NCI-H2171 (cell line): Measurements from ENCODE around the gene PLCH1.
A peak's percentile ranks its signal among the peaks of the same experiment; 100 is the strongest.
"Not testable (repeated sequence)": the region's sequence is repeated elsewhere in the genome, so short reads cannot be mapped to it uniquely, and the experiment has no call there.

Experiments
- DNase-seq: peaks from one replicate; lab custom pipeline; 2025; lab: John Stamatoyannopoulos, UW

PLCH1 gene

DNA sequence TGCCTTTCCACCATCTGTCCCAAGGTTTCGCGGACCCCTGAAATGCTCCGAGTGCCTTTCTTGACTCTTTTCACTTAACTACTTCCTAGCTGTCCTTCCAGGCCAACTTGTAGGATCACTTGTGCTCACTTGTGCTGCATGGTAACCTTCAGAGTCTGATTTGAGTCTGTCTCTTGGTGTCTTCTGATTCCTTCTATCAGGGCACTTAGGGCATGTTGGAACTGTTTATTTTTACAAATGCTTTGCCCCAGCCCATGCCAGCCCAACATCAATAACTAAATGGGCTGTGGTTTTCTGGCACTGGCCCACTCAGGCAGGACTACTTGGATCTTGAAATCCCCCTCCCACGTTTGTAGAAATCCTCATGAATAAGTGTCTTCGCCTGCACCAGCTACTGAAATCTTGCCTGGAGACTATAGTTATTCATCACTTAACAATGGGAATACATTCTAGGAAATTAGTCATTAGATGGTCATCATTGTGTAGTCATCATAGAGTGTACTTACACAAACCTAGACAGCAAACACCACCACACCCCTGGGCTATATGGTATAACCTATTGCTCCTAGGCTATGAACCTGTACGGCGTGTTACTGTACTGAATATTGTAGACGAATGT is 328.3 kb downstream of the PLCH1 start:
- DNase-seq = no peak

DNA sequence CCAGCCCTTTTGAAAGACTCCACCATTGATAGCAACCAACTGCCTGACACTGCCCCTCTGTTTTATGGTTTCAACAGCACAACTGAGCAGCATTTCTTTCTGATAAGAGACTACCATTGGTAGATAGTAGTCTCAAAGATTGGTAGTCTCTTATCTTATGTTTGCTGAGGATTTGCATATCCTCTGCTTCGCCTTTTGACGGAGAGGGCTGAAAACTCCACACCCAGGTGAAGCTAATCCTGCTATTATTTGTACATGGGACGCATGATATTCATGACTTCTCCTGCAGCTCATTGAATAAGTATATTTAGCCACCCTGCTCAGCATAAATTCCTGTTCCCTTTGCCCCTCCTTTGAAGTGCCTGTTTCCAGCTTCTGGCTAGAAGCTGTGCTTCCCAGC is 332.0 kb downstream of the PLCH1 start:
- DNase-seq = no peak

DNA sequence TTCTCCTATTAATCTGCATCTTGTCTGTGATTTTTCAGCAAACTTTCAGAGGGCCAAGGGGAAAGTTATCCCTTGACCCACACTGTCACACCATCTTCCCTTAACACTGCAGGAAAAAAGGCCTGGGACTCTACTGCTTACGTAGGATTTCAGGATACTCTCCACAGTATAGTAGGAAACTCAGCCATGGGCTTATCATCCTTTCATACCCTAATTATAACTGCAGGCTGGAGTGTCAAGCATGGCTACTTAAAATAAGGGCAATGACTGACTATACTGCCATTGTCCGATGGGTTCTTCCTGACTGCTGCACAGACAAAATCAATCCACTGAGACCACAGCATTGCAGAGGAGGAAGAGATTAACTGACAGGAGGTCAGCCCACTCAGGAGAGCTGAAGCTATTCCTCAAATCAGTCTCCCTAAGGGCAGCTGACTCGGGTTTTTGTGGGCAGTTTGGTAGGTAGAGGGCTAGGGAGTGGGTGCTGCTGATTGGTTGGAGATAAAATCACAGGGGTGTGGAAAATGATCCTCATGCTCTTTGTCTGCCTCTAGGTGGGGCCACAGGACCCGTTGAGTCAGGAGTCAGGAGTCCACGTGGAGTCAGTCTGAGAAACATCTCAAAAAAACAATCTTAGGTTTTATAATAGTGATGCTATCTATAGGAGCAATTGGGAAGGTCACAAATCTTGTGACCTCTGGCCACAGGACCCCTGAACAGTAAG is 333.2 kb downstream of the PLCH1 start:
- DNase-seq = no peak

DNA sequence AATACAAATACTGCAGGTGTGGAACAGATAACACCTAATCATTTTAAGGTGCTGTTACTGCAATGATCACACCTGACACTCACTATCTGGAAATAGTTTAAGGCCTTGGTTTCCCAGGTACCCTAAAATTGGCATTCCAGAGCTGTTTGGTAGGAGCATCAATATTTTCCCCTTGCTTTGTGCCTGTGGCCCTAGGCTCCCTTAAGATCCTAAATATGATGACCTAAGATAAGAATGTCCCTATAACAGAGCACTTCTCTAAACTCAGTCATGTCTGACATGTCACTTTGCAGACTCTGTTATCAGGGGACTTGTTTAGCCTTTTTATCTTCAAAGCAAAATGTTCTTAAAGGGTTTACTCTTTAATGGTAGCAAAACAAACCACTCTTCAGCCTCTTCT is 335.5 kb downstream of the PLCH1 start:
- DNase-seq = no peak

DNA sequence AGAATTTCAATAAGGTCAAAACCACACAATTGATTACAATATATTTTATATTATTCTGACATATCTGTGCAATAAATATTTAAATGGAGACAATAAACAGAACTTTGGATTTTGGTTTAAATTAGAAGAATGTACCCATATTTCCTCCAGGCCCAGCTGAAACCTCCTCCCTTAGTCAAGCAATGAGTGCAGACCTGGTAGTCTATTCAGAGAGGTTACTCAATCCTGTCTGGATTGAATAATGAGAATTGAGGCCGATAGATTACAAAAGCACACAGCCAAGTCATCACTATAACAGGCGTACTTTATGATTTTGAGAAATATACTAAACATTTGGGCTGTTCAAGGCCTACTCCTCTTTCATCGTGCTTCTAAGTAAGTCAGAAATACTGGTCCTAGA is 336.9 kb downstream of the PLCH1 start:
- DNase-seq = no peak

DNA sequence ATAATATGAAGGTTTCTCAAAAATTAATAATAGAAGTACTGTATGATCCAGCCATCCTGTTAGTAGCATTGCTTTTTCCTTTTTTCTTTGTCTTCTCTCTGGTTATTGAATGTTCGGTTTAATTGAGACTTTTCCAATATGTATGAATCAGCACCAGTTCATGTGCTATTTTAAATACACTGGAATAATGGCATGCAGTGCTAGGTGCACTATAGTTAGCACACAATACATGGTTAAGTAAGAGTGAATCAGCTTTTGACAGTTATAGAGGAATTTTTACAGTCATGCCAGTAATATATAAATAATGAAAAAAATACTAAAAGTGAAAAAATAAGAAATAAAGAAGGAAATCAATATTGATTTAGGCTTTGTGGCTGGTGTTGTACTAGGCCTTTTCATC is 337.5 kb downstream of the PLCH1 start:
- DNase-seq = no peak

DNA sequence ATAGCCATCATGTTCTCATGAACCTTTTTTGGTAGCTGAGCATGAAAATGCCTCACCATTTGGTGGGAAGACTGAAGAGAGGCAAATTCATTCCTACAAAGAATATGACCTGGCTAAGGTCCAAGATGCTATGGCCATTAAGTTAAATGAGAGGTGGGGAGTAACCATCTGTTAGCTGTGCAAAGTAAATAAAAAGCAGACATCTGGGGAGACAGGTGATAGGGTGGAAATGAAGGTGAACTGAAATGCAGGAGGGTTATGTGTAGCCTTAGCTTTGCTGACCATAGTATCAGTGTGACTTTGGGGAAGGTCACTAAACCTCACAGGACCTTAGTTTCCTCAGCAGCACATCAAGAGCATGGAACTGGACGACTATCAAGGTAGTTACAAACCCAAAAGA is 340.4 kb downstream of the PLCH1 start:
- peak; percentile 36 for DNase-seq

DNA sequence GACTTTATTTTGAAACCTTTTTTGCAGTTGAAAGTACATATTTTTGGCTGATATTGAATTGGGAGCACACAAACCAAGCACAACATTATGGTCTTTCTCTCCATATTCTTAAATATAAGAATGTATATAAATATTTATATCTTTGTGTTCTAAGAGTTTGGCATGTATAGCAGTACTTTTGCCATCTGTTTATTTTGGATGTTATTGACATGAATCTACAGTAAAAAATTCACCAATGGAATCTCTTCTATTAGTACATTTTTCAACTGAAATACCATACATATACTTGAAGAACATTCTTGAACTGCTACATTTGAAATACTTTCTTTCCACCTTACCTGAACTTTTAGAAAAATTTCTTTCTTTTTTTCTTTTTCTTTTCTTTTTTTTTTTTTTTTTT is 342.2 kb downstream of the PLCH1 start:
- no peak for DNase-seq

DNA sequence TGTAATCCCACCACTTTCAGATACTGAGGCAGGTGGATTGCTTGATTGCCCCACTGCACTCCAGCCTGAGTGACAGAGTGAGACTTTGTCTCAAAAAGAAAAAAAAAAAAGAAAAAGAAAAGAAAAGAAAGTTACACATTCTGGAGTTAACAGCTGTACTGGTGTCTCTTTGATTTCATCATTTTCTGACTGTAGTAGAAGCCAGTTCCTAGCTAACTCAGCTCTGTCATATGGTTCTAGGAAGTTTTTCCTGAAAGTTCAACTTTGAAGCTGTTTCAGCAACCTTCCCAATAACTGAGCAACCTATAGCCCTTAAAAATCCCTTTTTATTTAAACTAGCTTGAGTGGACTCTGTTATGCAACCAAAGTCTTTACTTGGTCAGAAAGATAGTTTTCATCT is 346.8 kb downstream of the PLCH1 start:
- no peak for DNase-seq

DNA sequence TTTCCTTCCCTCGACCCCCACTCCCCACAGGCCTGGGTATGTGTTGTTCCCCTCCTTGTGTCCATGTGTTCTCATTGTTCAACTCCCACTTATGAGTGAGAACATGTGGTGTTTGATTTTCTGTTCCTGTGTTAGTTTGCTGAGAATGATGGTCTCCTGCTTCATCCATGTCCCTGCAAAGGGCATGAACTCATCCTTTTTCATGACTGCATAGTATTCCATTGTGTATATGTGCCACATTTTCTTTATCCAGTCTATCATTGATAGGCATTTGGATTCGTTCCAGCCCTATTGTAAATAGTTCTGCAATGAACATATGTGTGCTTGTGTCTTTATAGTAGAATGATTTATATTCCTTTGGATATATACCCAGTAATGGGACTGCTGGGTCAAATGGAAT is 350.0 kb downstream of the PLCH1 start:
- DNase-seq = not testable (repeated sequence)

DNA sequence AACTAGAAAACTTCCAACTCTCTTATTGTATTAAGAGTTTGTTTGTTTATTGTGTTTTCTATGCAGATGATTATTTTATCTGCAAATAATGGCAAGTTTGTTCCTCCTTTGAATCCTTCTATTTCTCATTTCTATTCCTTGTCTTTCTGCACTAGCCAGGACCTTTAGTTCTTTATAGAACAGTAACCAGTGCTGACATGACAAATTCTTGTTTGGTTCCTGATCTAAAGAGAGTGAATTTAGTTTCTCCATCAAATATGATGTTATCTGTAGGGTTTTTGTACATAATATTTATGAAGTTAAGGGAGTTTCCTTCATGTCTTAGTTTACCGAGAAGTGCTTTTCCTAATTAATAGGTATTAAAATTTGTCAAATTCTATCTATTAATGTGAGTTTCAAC is 350.6 kb downstream of the PLCH1 start:
- DNase-seq = no peak

DNA sequence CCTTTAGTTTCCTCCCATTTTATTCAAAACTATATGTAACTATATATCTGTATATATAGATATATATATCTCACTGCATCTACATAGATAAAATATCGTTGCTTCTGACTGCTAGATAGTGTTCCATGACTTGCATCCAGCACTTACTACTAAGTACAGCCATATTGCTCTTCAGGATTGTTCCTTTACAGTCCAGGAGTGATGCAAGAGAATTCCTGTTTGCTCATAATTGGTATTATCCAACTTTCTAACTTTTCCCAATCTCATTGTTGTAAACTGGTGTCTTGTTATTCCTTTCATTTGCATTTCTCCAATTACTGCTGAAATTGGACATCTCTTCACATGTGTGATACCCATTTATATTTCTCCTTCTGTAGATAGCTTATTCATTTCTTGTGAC is 351.6 kb downstream of the PLCH1 start:
- DNase-seq = no peak

DNA sequence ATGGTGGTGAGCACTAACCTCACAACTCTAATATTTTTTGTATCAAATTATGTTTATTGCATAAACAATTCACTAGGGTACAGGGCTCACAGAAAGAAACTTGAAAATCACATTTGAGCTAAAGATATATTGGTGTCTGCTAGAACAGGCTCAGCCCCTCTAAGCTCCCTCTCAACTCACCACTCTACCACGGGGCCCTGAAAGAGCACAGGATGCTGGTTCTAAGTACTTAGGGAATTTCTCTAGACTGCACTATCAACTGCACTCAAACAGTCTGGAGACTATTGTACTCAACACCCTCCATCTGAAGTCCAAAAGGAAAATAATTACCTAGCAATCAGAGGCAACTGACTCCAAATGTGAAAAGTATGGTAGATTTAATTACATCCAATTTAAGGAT is 352.7 kb downstream of the PLCH1 start:
- no peak for DNase-seq

DNA sequence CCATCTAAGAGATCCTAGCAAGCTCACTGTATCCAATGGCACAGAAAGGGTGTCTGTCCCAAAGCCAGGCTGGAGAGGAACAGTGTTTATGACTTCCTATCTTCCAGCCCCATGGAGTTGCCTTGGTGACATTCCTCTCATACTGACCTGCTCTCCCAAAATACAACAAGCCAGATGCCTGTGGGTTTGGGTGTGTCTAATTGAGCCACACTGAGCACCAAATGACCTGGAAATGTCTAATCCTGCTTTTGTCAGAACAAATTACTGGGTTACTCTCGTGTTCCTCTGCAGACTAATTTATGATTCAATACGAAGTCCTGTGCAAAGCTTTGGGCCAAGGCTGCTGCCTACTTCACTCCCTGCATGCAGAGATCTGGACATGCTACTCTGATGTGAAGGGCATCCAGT is 353.3 kb downstream of the PLCH1 start:
- no peak for DNase-seq

DNA sequence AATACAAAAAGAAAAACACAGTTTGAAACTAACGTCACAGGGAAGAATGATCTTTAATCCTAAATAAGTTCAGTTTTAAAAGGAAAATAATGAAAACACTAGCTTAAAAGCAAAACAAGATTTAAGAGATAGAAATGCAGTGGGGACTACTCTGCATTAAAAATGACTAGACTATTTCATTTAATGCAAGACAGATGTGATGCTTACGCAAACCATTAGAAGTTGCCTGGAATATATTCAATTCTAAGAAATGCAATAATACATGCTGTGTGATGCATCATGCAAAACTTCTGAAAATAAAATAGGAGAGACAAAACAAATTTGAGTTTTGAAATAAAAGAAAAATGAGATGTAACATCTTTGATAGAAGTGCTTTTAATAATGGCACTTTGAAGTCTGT is 353.8 kb downstream of the PLCH1 start:
- DNase-seq = no peak

DNA sequence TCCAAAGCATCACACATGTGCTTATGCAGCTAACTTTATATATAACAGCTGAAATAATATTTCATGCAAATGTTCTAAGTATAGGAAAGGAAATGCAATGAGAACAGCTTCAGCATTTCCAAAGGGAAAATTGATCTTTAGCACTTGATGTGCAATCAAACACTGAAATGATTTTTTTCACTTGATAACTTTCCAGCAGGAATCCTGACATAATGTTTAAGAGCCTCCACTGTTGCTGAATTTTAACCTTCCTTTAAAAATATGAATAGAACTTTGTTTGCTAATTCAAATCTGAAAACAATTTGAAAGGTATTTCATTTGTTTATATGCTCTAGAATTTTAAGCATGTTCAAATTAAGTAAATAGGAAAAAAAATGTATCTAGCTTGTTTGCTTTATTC is 354.5 kb downstream of the PLCH1 start:
- no peak for DNase-seq

DNA sequence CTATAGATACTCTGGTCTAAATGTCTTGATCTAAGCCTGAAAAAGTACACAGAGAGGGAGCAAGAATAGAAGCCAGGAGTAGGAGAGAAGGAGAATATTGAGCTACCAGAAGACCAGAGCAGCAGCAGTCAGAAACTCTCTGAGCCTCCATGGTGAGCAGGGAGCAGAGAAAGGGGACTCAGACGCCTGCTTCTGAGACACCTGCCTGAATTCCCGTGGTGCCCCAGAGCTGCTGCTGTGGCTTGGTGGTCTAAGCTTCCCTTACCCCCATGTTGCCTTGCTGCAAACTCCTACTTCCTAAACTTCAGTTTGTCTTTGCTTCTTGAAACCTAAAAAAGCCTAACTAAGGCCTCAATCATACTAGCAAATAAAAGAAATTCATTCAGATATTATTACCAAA is 356.5 kb downstream of the PLCH1 start:
- DNase-seq = no peak

DNA sequence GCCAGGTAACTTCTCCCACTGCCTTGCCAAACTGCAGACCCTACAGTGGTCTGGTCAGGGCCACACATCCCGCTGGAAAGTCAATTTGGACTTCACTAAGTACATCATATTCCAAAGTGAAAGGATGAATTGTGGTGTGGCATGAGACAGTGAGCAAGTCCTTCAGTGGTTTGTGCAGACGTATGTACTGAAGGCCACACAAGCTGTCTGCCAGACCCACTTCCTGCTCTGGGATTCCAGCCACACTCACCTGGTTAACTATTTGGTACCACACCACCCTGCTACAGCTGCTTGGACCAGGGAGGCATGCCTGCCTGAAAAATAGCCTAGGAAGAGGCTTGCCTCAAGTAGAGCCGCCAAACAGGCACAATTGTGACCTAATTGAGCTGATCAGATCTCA is 357.3 kb downstream of the PLCH1 start:
- DNase-seq = no peak

DNA sequence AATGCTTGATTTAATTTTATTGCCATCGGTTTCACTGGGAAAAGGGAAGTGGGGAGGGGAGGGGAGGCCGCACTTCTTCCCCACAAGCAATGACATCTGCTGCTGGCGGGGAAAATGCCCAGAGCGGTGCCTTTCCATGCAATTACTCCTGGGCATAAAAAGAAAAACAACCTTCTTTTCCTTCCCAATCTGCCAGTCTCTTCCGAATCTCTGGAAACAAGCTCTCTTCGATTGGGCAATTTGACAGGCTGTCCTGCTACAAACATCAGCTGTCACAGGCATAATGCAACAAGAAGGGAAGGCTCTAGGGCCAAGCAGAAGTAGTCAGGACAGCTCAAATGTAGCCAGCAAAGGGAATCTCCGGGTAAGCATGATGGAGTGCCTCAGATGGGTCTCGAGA is 358.0 kb downstream of the PLCH1 start:
- DNase-seq = no peak

DNA sequence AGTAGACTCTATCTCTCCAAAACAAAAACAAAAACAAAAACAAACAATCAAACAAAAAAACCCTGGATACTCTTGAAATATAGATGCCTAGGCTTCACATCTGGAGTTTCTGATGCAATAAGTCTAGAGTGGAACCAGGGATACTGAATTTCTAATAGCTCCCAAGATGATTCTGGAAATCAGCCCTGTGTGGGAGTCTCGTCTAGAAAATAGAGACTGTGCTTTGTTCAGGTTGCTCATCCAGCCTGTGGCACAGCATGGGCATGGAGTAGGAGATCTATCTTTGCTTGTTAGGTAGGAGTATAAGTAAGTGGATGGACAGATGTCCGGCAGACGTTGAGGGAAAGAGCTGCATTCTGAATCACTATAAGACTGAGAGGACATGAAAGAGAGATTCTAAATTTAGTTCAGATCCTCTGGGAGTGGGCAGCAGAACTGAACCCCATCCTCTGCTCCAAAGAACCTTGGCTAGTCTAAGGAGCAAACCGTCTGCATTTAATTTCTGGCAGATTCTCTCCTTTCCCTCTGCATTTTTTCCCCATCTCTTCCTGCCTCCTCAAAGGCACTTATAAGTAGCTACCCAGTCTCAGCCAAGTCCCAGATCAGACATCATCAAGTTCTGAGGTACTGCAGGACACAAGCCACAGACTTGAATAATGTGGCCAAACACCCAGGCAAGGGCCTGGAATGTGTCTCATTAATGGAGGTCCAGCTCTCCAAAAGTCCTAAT is 358.8 kb downstream of the PLCH1 start:
- DNase-seq = no peak

DNA sequence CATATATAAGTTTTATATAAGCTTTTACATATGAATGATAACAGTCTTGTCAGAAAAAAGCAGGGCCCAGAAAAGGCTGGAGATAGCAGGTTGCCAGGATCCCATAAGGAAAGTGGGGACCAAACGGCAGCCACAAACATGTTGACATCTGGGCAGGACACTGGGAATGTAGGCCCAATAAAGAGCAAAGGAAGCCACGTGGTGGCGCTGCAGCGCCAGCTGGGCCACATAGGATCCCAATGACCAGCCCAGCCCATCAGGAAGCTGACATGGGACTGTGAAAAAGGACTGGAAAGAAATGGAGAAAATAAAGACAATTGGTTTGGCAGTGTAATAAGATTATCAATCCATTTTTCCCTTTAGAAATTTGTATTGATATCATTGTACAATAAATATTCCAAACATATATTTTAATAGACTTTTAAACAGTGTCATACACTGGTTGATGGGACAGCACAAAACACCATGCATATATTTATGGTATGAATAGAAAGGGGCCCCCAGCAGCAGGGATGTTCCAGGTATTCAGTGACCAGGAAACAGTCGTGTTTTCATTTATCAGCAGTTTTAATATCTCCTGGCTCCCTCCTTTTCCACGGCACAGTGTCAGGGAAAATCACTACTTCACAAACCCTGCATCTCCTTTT is 362.4 kb downstream of the PLCH1 start:
- DNase-seq = no peak

DNA sequence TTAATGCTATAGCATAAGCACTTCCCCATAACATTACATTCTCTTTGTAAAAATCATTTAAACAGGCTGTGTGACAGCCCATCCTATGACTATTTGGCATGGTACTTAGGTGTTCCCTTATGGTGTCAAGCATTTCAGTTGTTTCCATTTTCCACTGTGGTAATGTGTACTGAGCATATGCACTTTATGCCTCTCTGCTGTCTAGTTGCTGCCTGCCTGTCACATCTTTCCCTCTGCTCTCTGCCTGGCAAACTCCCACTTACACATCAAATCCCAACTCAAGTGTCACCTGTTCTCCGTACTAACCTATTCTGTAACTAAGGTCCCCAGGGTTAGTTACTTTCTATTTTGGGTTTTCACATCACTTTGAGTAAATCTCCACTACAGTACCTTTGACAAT is 367.0 kb downstream of the PLCH1 start:
- DNase-seq = no peak

DNA sequence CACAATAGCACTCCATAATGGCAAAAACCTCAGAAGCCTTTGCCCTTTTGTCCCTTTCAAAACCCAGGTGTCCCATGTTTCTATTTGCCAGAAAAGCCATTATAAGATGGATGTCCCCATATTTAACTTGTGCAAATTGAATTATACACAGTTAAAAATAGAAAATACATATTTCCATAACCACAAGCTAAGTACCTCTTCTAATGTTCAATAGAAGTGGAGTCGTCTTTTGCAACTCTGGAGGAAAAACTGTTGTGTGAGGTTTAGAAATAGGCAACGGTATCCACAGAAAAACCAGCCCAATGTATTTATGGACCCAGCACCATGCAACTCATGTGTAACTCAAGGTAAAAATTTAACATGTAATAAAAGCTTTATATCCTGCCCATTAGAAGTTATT is 367.8 kb downstream of the PLCH1 start:
- DNase-seq = no peak
